Measurements from ENCODE around the gene IL22RA2.
A peak's percentile ranks its signal among the peaks of the same experiment; 100 is the strongest.

The IL22RA2 gene

DNA sequence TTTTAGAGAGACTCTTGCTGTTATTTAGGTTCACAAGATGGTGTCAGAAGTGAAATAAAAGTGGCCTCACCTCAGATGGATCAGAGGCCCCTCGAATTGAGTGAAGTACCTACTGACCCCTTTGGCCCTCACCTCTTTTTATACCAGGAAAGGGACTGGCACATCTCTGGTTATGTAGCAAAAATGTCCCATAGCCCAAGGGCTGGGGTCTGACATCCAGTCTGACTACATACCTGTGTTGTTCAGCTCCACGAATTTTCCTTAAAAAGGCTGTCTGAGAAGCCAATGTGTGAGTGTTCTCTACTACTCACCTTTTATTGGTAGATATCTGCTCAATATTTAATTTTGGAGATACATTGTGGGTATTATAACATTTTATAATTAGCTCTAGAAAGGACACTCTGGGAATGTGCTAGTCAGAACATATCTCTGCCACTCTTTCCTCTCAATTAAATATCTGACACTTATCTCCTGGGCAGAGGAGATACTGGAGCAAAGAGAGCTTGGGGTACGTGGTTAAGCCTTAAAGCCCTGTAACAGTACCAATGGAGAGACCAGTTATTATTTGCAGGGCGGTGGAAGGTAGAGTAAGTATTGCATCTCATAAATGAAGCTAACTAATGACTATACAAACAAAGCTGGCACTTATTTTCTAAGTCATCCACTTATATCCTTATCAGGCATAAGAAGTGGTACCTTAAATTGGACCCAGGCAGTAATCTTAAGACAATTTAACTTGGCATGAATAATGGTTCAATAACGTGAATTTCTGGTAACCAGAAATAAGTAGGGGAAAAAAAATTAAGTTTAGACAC, 20.0 kb upstream of the IL22RA2 start:
- DNase-seq: no peak

DNA sequence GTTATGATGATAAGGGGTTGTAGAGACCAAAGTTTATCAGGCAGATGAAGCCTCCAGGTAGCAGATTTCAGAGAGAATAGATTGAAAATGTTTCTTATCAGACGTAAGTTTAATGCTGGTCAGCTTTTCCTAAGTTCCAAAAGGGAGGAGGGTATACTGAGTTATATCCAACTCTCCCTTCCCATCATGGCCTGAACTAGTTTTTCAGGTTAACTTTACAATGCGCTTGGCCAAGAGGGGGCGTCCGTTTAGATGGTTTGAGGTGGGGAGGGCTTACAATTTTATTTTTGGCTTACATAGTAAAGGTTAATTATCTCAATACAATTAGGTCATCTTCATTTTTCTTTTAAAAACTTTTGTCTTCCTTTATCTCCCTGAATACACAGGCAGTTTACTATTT, 19.4 kb upstream of the IL22RA2 start:
- no peak for DNase-seq

DNA sequence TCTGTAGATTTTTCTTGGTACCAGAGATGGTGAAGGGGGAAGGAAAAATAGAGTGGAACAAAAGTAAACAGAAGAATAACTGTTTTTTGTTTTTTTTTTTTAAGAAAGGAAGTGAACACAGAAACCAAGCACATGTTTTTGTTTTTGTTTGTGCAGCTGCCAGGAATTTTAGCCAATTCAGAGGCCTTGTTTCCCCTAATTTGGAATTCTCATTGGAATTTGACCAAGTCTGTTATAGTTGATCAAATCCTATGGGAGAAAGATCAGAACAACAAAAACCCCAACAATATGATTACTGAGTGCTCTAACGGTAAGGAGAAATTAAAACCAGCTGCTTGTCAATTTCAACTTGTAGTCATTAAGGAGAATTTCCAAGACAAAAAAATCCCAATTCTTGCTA, 18.2 kb upstream of the IL22RA2 start:
- DNase-seq: no peak

DNA sequence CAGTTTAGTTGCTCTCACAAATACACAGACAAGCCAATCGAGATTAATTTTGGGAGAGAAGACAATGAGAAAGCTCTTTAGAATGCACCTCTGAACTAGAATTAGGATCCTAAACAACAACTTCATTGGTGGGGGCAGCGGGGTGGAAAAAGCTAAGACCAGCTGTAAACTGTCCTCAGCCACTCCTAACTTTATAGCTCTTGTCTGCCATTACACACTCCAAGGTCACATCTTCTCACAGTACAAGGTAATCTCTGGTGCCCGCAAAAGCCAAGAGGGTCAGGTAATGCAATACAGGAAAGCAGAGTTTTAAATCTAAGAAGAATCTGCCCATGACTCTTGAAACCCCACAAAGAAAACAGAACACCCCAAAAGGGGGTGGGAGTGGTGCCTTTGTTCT, 17.8 kb upstream of the IL22RA2 start:
- DNase-seq: no peak

DNA sequence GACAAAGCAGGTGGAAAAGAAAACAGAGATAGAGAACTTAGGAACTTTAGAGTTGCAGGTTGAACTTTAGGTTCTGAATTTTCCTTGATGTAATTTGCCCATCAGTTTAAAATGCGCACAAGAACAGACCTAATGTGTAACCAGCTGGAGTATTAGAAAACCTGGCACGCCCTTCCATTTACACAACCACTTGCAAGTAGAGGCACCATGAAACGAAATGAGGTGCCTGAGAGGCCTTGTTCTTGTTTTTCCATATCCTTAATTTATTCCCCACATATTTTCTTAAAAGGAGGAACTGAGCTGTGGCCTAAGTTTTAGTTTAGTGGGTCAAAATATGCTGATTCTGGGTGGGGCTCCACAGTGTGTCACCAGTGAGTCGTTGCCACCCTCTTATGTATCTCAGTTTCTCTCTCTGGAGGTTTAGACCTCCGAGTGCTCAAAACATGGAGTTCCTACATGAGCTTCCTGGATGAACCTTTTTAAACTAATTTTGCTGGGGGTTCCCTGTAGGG, 17.2 kb upstream of the IL22RA2 start:
- DNase-seq: no peak

- DNase-seq: no peak
Measured at GRCh38 chr6:137188855-137189254, 15.4 kb upstream of the IL22RA2 start.

- no peak for DNase-seq
Measured at GRCh38 chr6:137185290-137185689, 11.8 kb upstream of the IL22RA2 start.

GRCh38 chr6:137182654-137183073, 9.2 kb upstream of the IL22RA2 start:
- DNase-seq: no peak

DNA sequence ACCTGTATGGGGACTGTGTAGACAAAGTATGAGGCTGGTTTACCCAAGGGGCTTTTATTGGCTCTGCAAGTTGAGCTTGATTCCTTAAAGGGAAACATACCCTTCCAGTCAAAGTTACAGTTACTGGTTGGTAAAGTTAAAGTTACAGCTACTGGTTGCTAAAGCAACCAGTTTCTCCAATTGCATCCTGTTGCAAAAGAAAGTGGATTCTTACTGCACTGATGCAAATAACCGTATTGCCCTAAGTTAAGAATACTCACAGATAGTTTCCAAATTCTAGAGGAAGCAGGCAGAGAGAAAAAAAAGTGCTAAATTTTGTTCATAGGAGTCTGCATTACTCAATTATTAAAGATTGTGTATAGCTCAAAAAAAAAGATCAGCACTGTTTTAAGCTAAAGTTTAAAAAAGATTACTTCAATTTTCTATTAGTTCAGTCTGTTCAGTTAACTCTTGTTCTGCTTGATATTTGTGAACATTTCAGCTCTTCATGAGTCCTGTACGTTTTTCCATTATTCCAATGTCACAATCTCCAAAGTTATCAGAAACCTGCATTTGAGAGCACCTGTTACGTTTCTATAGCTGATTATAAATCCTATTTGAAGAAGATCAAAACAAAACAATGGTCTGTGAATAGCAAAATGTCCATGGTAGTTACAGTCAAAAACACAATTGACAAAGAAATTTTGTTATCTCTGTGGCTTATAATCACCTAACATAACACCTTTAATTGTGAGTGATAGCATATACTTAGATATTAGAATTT, 8.6 kb upstream of the IL22RA2 start:
- no peak for DNase-seq

DNA sequence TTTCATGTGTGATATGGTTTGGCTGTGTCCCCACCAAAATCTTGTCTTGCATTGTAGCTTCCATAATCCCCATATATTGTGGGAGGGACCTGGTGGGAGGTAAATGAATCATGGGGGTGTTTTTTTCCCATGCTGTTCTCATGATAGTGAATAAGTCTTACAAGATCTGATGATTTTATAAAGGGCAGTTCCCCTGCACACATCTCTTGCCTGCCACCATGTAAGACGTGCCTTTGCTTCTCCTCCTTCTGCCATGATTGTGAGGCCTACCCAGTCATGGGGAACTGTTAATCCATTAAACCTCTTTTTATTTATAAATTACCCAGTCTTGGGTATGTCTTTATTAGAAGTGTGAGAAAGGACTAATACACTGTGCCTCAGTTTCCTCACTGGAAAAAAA, 4.2 kb upstream of the IL22RA2 start:
- no peak for DNase-seq

DNA sequence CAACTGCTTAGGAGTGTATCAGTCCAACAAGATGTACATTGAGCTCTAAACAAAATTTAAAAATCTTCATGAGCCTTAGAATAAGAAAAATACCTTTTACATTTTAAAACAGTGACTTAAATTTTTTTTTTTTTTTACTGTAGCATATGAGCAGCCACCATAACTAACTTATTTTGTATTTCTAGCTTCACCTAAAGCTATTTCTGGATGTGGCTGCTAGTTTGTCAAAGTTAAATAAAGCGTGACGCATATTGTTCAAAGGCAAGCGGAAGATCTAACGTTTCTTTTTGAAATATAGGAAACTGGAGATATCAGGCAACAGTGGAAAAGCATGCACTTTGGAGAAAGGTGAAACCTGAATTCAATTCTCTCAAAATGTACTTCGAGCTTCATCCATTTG, 3.3 kb upstream of the IL22RA2 start:
- no peak for DNase-seq

DNA sequence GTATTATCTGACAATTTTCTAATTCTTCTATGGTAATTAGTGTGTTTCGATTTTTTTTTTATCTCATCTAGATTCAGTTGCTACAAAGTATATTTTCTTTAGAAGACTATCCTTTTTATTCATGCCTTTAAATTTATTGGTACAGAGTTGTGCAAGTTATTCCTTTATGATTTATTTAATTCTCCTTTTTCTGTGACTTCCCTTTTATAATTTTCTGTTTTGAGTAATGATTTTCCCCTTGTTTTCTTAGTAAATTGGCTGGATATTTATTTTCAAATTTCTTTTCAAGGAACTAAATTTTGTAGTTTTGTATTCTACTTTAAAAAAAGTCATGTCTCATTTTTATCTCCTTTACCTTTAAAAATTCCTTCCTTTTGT, 2.4 kb upstream of the IL22RA2 start:
- no peak for DNase-seq

DNA sequence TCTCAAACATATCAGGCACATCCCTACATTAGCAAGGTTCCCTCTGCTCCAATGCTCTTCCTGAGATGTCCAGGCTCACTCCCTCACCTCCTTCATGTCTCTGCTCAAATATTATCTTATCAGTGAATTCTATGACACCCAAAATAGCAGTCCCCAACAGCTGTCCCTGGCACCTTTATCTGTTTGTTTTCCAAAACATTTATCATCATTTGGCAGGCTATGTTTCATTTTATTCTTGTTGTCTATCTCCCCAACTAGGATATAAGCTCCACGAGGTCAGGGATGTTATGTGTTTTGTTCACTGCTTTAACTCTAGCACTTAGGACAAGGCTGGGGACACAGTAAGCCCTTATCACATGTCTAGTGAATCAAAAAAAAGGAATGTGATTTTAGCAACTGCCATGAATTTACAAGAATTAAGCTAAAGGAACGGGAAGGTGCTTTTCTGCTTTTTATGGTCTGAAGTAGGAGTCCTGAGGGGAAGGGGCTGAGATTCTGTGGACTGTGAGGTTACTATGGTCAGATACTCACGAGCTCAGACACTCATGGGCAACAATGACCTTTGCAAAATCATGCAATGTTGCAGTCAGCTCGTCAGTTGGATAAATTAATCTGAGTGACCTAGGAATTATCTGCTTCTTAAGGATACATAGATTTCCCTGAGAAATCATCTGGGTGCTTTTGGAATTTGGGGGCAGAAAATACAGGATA, 1.9 kb upstream of the IL22RA2 start:
- DNase-seq: no peak

GRCh38 chr6:137172734-137173431, 561 bp downstream of the IL22RA2 start:
- no peak for DNase-seq

- peak in 1 of 2 donors; percentile 30 for DNase-seq
Measured at GRCh38 chr6:137171824-137172733, 1.4 kb downstream of the IL22RA2 start.

DNA sequence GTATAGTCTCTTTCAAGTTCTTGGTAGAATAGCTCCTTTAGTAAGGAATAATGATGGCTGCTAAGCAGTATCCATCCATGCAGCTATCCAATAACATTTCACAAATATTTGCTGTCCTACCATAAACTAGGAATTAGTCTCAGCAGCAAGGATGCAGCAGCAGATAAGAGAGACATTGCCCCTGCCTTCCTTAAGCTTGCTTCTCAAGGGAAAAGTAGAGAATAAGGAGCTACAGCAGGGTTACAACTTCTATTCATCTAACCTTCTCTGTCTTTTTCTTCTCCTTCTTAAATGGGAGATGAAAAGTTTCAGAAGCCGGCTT, 2.4 kb downstream of the IL22RA2 start:
- DNase-seq: no peak

DNA sequence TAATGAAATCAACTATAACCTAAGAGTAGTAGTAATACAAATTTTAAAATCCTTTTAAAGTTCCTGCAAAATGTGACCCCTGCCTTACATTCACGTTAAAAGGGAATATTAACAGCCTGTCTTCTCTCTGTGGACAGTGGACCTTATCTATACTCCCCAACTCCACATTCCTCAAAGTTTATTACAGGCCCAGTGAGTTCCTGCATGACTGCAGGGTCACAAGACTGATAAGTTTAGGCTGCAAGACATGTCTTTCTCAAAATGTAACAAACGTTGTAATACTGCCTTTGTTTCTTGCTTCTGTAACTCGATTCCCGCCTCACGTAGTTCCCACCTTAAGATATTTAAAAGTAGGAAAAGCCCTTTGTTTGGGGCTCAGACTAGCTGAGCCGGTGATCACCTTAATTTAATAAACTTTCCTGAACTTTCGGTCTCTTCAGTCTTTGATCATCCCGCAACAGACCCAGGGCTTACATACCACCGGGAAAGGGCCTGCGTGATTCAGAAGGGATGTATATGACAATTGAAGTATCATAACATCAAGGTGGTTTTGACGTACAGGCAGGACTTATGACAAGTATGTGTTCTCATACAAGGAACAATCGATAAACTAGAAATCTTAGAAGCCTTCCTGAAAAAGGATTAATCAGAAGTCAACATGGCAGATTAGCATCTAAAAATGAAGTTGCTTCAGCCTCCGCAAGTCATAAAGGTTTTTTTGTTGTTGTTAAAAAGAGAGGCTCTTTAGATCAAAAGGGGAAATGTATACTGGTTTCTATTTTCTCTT, 3.0 kb downstream of the IL22RA2 start:
- DNase-seq: no peak

GRCh38 chr6:137167702-137168377, 5.6 kb downstream of the IL22RA2 start:
- no peak for DNase-seq

- DNase-seq: no peak
Measured at GRCh38 chr6:137166247-137167098, 7.0 kb downstream of the IL22RA2 start.
